Bronchial epithelial cell (primary cell): Measurements from ENCODE around the gene TBX10. TPM values are rescaled to one million over a fixed set of nuclear protein-coding genes. Genes with fewer than 3 reads are reported as not detected.

Source experiments
- DNase-seq: peaks from one replicate; pipeline ENCODE4 v3.0.0-alpha.2; 2010; ENCODE audit warnings: low read depth
- FAIRE-seq: peaks from 2 replicates; lab custom pipeline; 2011; peaks lifted over from hg19 to GRCh38; lab: Jason Lieb, UNC
- H3K27me3 ChIP-seq: 2 replicates; pipeline ENCODE4 v1.5.1; 2011; ENCODE audit warnings: low read length; ENCODE audit not compliant: control insufficient read depth, insufficient read depth
- H3K36me3 ChIP-seq: 2 replicates; pipeline ENCODE4 v1.5.1; 2011; ENCODE audit warnings: low read length; ENCODE audit not compliant: control insufficient read depth, insufficient read depth
- H3K4me3 ChIP-seq: 2 replicates; pipeline ENCODE4 v1.5.1; 2011; ENCODE audit warnings: mild to moderate bottlenecking, low read depth, low read length, control low read depth
- CTCF ChIP-seq: IDR thresholded peaks from 2 replicates; pipeline ENCODE4 v1.5.1; 2011; ENCODE audit warnings: mild to moderate bottlenecking, moderate library complexity, low read length, control low read depth, inconsistent platforms; ENCODE audit not compliant: insufficient read depth, severe bottlenecking
- total RNA-seq: library from RNA; depleted of rRNA; stranded (reverse); fragments of >200 nt; gene quantifications from 2 replicates; pipeline ENCODE4 v1.2.1, GENCODE V29; 2014

Gene TBX10
- total RNA-seq, 1 donor from 2014 or later = not detected

GRCh38 chr11:67584881-67585873 is 54.4 kb downstream of the TBX10 start:
- Histone ChIP-seq H3K27me3 (no peaks in the 10 kb centered on the region), H3K4me3 (peak overlapping the region; percentile 85), H3K36me3 (peaks cover 24% of the 10 kb centered on the region)
- DNase-seq = no peak
- peak; percentile 64 for FAIRE-seq
- no peak for TF ChIP-seq CTCF

- TF ChIP-seq CTCF = no peak
- Histone ChIP-seq H3K27me3 (no peaks in the 10 kb centered on the region), H3K4me3 (peak overlapping the region; percentile 85), H3K36me3 (peaks cover 24% of the 10 kb centered on the region)
- no peak for FAIRE-seq
- peak; percentile 88 for DNase-seq
Observed at GRCh38 chr11:67584205-67584880, 55.2 kb downstream of the TBX10 start.

- Histone ChIP-seq H3K36me3 (peaks cover 24% of the 10 kb centered on the region), H3K27me3 (no peaks in the 10 kb centered on the region), H3K4me3 (peak within 1 kb of the TSS; percentile 85)
- DNase-seq (peak; percentile 70), FAIRE-seq (no peak)
- TF ChIP-seq CTCF = peak; percentile 54
Observed at GRCh38 chr11:67583247-67584204, 56.0 kb downstream of the TBX10 start, which contains the start of gene GSTP1. Gene GSTP1, plus strand, starts transcription at chr11:67583812. Its CDS starts 32 bp downstream, at chr11:67583844.

- peaks cover 24% of the 10 kb centered on the region for H3K36me3 ChIP-seq
- TF ChIP-seq CTCF = no peak
- FAIRE-seq (no peak), DNase-seq (no peak)
- no peaks in the 10 kb centered on the region for H3K27me3 ChIP-seq
- no peak overlapping the region for H3K4me3 ChIP-seq
Observed at GRCh38 chr11:67582011-67582410, 57.6 kb downstream of the TBX10 start.

- DNase-seq (peak; percentile 44), FAIRE-seq (no peak)
- Histone ChIP-seq H3K36me3 (peaks cover 20% of the 10 kb centered on the region), H3K27me3 (no peaks in the 10 kb centered on the region), H3K4me3 (no peak overlapping the region)
- no peak for TF ChIP-seq CTCF
Observed at GRCh38 chr11:67581469-67581868, 58.1 kb downstream of the TBX10 start.
